ENCODE results near the gene LLGL2.

LLGL2 gene

DNA sequence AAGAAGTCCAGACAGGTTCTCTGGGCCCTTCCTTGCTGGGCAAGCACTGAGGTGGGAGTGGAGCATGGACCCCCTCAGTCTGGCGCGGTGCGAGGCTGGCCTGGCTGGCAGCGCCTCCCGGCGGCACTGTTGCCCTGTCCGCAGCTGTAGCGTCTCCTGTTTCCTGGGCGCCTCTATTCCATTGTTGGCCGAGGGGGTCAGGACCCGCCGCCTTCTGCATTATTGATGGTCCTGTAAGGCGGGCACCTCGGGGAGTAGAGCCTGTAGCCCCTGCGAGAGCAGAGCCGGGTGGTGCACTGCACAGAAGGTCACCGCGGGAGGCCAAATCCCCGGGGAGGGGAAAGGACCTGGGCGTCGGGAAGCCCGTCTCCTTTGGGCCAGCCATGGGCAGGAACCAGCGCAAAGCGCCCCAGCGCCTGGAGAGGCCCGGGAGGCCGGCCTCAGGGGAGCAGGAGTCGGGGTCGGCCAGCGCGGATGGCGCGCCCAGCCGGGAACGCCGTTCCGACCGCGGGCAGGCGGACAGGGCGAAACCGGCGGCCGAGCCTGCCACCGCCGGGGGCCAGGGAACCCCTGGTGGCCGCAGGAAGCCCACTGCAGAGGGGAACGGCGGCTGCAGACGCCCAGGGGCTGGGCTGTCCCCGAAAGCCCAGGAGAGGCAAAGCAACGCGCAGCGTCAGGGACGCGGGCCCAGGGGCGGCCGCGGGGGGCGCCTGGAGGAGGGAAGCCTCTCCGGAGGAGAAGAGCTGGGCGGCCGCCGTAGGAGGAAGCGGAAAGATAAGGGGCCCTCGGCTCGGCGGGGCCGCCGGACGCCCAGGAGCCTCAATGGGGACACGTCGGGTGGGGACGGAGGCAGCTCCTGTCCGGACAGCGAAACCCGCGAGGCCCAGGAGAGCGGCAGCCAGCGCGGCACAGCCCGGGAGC is 62.4 kb downstream of the LLGL2 start, which contains the start of gene MYO15B:
Gene MYO15B, plus strand, starts transcription at position 126 of the 921 bp plus-strand sequence. Its CDS starts 258 bp downstream, at position 384.
- Histone ChIP-seq H3K4me2 (ENCODE audit: low read length) (peak within 1 kb of the TSS; percentile 85), H3K4me3 (ENCODE audit: low read length) (peak within 1 kb of the TSS; percentile 37), H3K23ac (ENCODE audit: low read length) (peak within 1 kb of the TSS; percentile 97), H3K4ac (ENCODE audit: low read depth, low read length) (peak within 1 kb of the TSS; percentile 96), H3K4me1 (ENCODE audit: control insufficient read depth, low read depth, low read length) (no peaks in the 10 kb centered on the region), H3K9ac (ENCODE audit: low read length) (peak within 1 kb of the TSS; percentile 91), H3K36me3 (ENCODE audit: control insufficient read depth, insufficient read depth, low read length) (no peaks in the 10 kb centered on the region), H3K27me3 (ENCODE audit: insufficient read depth, low read length, poor library complexity) (no peaks in the 10 kb centered on the region), H4K5ac (ENCODE audit: low read length) (no peak within 1 kb of the TSS), H3K27ac (ENCODE audit: low read depth, low read length) (peak within 1 kb of the TSS; percentile 86), H2BK15ac (replicated peaks; ENCODE audit: low read depth) (no peak within 1 kb of the TSS), H3K79me2 (ENCODE audit: control insufficient read depth, insufficient read depth, low read length) (no peaks in the 10 kb centered on the region), H2BK5ac (ENCODE audit: low read length) (no peak within 1 kb of the TSS), H2AK5ac (ENCODE audit: low read length) (no peak within 1 kb of the TSS), H3K56ac (ENCODE audit: low read length) (peak within 1 kb of the TSS; percentile 91), H3K18ac (ENCODE audit: low read length) (peak within 1 kb of the TSS; percentile 95), H4K8ac (ENCODE audit: low read depth, low read length) (peak within 1 kb of the TSS; percentile 28), H3K79me1 (ENCODE audit: low read length) (no peaks in the 10 kb centered on the region), H2BK120ac (ENCODE audit: low read depth, low read length) (no peak within 1 kb of the TSS)
- peak; percentile 85 for DNase-seq
- WGBS (ENCODE audit: extremely low coverage, insufficient coverage, low lambda C conversion rate), result no CpG with 5 or more reads among the region's 82 CpGs

DNA sequence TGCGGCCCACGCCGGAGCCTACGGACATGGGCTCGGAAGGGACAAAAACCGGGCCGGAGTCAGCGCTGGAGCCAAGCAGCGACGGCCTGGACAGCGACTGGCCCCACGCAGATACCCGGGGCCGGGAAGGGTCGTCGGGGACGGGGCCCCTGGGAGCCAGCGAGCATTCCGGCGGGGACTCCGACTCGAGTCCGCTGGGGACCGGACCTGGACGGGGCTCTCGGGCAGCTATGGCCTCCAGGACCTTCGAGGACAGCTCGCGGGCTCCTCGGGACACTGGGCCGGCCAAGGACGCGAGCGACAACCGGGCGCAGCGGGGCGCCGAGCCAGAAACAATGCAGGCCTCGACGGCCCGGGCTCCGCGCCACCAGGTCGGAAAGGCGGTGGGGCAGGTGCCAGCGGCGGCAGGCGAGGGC is 63.1 kb downstream of the LLGL2 start:
- Histone ChIP-seq H3K27me3 (ENCODE audit: insufficient read depth, low read length, poor library complexity) (no peaks in the 10 kb centered on the region), H3K23ac (ENCODE audit: low read length) (peak overlapping the region; percentile 97), H3K18ac (ENCODE audit: low read length) (peak overlapping the region; percentile 95), H3K27ac (ENCODE audit: low read depth, low read length) (peak overlapping the region; percentile 86), H3K4ac (ENCODE audit: low read depth, low read length) (peak overlapping the region; percentile 96), H2BK5ac (ENCODE audit: low read length) (no peak overlapping the region), H2BK120ac (ENCODE audit: low read depth, low read length) (no peak overlapping the region), H3K4me2 (ENCODE audit: low read length) (peak overlapping the region; percentile 85), H3K9ac (ENCODE audit: low read length) (peak overlapping the region; percentile 91), H3K56ac (ENCODE audit: low read length) (peak overlapping the region; percentile 91), H3K79me1 (ENCODE audit: low read length) (no peaks in the 10 kb centered on the region), H3K4me1 (ENCODE audit: control insufficient read depth, low read depth, low read length) (no peaks in the 10 kb centered on the region), H4K8ac (ENCODE audit: low read depth, low read length) (no peak overlapping the region), H3K4me3 (ENCODE audit: low read length) (peak overlapping the region; percentile 37), H3K36me3 (ENCODE audit: control insufficient read depth, insufficient read depth, low read length) (no peaks in the 10 kb centered on the region), H2AK5ac (ENCODE audit: low read length) (no peak overlapping the region), H4K5ac (ENCODE audit: low read length) (no peak overlapping the region), H2BK15ac (replicated peaks; ENCODE audit: low read depth) (no peak overlapping the region), H3K79me2 (ENCODE audit: control insufficient read depth, insufficient read depth, low read length) (no peaks in the 10 kb centered on the region)
- no peak for DNase-seq
- no CpG with 5 or more reads among the region's 49 CpGs for WGBS (ENCODE audit: extremely low coverage, insufficient coverage, low lambda C conversion rate)

DNA sequence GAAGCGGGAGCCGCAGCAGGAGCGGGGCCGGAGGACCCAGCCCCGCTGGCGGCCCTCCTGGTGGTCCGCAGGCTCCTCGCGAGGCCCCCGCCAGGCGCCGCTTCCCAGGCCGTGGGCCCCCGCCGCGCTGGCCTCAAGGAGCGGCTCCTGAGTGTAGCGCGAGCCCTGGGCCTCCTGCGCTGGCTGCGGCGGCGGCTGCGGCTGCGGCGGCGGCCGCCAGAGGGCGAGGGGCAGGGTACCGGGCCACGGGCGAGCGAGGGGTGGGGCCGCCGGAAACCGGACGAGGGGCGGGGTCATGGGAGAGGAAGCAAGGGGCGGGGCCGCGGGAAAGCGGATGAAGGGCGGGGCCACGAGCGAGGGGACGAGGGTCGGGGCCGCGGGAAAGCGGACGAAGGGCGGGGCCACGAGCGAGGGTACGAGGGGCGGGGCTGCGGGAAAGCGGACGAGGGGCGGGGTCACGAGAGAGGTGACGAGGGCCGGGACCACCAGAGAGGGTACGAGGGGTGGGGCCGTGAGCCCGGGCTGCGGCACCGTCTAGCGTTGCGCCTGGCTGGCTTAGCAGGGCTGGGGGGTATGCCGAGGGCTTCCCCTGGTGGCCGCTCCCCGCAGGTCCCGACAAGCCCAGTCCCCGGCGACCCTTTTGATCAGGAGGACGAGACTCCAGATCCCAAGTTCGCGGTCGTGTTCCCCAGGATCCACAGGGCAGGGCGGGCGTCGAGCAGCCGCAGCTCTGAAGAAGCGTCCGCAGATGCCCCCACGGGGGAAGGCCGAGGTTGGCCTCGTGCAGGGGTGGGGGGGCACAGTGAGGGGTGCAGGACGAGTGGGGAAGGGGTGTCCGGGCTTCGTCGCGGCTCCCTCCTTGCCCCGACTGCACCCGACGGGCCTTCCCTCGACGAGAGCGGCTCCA is 63.8 kb downstream of the LLGL2 start:
- Histone ChIP-seq H3K23ac (ENCODE audit: low read length) (peak overlapping the region; percentile 9), H3K9ac (ENCODE audit: low read length) (peak overlapping the region; percentile 91), H3K27me3 (ENCODE audit: insufficient read depth, low read length, poor library complexity) (no peaks in the 10 kb centered on the region), H3K56ac (ENCODE audit: low read length) (peak overlapping the region; percentile 91), H2BK15ac (replicated peaks; ENCODE audit: low read depth) (no peak overlapping the region), H2BK5ac (ENCODE audit: low read length) (no peak overlapping the region), H3K36me3 (ENCODE audit: control insufficient read depth, insufficient read depth, low read length) (no peaks in the 10 kb centered on the region), H3K4me1 (ENCODE audit: control insufficient read depth, low read depth, low read length) (no peaks in the 10 kb centered on the region), H3K79me1 (ENCODE audit: low read length) (no peaks in the 10 kb centered on the region), H4K5ac (ENCODE audit: low read length) (no peak overlapping the region), H3K18ac (ENCODE audit: low read length) (peak overlapping the region; percentile 95), H2BK120ac (ENCODE audit: low read depth, low read length) (no peak overlapping the region), H3K4me2 (ENCODE audit: low read length) (peak overlapping the region; percentile 85), H4K8ac (ENCODE audit: low read depth, low read length) (no peak overlapping the region), H3K27ac (ENCODE audit: low read depth, low read length) (peak overlapping the region; percentile 86), H3K4ac (ENCODE audit: low read depth, low read length) (peak overlapping the region; percentile 96), H3K79me2 (ENCODE audit: control insufficient read depth, insufficient read depth, low read length) (no peaks in the 10 kb centered on the region), H2AK5ac (ENCODE audit: low read length) (no peak overlapping the region), H3K4me3 (ENCODE audit: low read length) (no peak overlapping the region)
- DNase-seq, result peak; percentile 93
- WGBS (ENCODE audit: extremely low coverage, insufficient coverage, low lambda C conversion rate), result no CpG with 5 or more reads among the region's 100 CpGs

DNA sequence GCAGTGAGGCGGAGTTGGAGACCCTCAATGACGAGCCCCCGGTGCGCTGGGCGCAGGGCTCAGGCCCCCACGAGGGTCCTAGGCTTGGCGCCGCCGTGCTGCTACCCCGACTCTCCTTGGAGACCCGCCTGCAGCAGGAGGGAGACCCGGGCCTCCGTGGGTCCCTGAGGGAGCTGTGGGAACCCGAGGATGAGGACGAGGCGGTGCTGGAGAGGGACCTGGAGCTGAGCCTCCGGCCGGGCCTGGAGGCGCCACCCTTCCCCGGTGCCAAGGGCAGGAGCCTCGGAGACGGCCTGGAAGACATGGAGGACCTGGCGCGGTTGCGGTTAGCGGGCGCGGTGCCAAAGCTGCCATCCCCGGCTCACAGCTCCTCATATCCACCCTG is 64.4 kb downstream of the LLGL2 start:
- H3K18ac ChIP-seq (ENCODE audit: low read length), result peak overlapping the region; percentile 62
- no CpG with 5 or more reads among the region's 29 CpGs for WGBS (ENCODE audit: extremely low coverage, insufficient coverage, low lambda C conversion rate)
- H3K4ac ChIP-seq (ENCODE audit: low read depth, low read length), result no peak overlapping the region

DNA sequence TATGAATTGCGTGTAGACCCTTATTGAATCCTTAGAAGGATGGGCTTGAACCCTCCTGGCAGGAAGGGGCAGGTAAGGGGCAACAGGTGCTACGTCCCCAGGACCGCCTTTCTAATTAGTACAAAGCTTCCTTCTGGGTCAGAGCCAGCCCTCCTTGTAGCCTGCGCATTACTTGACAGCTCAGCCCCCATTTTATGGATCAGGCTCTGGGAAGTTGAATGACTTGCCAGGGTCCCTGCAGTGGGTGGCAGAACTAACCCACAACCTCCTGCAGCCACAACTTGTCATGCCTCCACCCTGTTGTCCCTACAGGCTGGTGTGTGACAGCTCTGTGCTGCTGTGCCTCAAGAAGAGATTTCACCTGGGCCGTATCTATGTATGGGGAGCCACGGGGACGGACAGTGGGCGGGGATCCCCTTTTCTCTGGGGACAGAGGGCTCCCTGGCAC is 64.8 kb downstream of the LLGL2 start:
- H2AK5ac ChIP-seq (ENCODE audit: low read length), result no peak overlapping the region
- no peaks in the 10 kb centered on the region for H3K4me1 ChIP-seq (ENCODE audit: control insufficient read depth, low read depth, low read length)
- no peaks in the 10 kb centered on the region for H3K79me2 ChIP-seq (ENCODE audit: control insufficient read depth, insufficient read depth, low read length)
- no CpG with 5 or more reads among the region's 8 CpGs for WGBS (ENCODE audit: extremely low coverage, insufficient coverage, low lambda C conversion rate)
- H3K4me2 ChIP-seq (ENCODE audit: low read length), result no peak overlapping the region
- no peak overlapping the region for H3K23ac ChIP-seq (ENCODE audit: low read length)
- no peak overlapping the region for H3K9ac ChIP-seq (ENCODE audit: low read length)
- H3K27me3 ChIP-seq (ENCODE audit: insufficient read depth, low read length, poor library complexity), result no peaks in the 10 kb centered on the region
- H3K36me3 ChIP-seq (ENCODE audit: control insufficient read depth, insufficient read depth, low read length), result no peaks in the 10 kb centered on the region
- no peak overlapping the region for H2BK5ac ChIP-seq (ENCODE audit: low read length)
- no peak for DNase-seq
- peak overlapping the region; percentile 82 for H3K56ac ChIP-seq (ENCODE audit: low read length)
- no peak overlapping the region for H3K27ac ChIP-seq (ENCODE audit: low read depth, low read length)
- no peak overlapping the region for H2BK15ac ChIP-seq (replicated peaks; ENCODE audit: low read depth)
- no peak overlapping the region for H4K8ac ChIP-seq (ENCODE audit: low read depth, low read length)
- no peak overlapping the region for H3K4ac ChIP-seq (ENCODE audit: low read depth, low read length)
- no peak overlapping the region for H3K18ac ChIP-seq (ENCODE audit: low read length)
- no peak overlapping the region for H4K5ac ChIP-seq (ENCODE audit: low read length)
- no peak overlapping the region for H2BK120ac ChIP-seq (ENCODE audit: low read depth, low read length)
- H3K4me3 ChIP-seq (ENCODE audit: low read length), result no peak overlapping the region
- no peaks in the 10 kb centered on the region for H3K79me1 ChIP-seq (ENCODE audit: low read length)

More for the DNA sequence above, 64.4 kb downstream of the LLGL2 start:
- H3K56ac ChIP-seq (ENCODE audit: low read length), result peak overlapping the region; percentile 82
- no peak overlapping the region for H3K4me3 ChIP-seq (ENCODE audit: low read length)
- H4K5ac ChIP-seq (ENCODE audit: low read length), result no peak overlapping the region
- peak overlapping the region; percentile 9 for H3K23ac ChIP-seq (ENCODE audit: low read length)
- H2AK5ac ChIP-seq (ENCODE audit: low read length), result no peak overlapping the region
- no peaks in the 10 kb centered on the region for H3K27me3 ChIP-seq (ENCODE audit: insufficient read depth, low read length, poor library complexity)
- H3K4me2 ChIP-seq (ENCODE audit: low read length), result peak overlapping the region; percentile 59
- H2BK5ac ChIP-seq (ENCODE audit: low read length), result no peak overlapping the region
- DNase-seq, result no peak
- H3K27ac ChIP-seq (ENCODE audit: low read depth, low read length), result no peak overlapping the region
- no peaks in the 10 kb centered on the region for H3K36me3 ChIP-seq (ENCODE audit: control insufficient read depth, insufficient read depth, low read length)
- no peaks in the 10 kb centered on the region for H3K79me1 ChIP-seq (ENCODE audit: low read length)
- no peak overlapping the region for H2BK120ac ChIP-seq (ENCODE audit: low read depth, low read length)
- H3K79me2 ChIP-seq (ENCODE audit: control insufficient read depth, insufficient read depth, low read length), result no peaks in the 10 kb centered on the region
- H2BK15ac ChIP-seq (replicated peaks; ENCODE audit: low read depth), result no peak overlapping the region
- H3K9ac ChIP-seq (ENCODE audit: low read length), result peak overlapping the region; percentile 77
- H4K8ac ChIP-seq (ENCODE audit: low read depth, low read length), result no peak overlapping the region
- H3K4me1 ChIP-seq (ENCODE audit: control insufficient read depth, low read depth, low read length), result no peaks in the 10 kb centered on the region

Measured in mesendoderm (in vitro differentiated cells).